Right atrium auricular region (tissue), 2 donors: Measurements from ENCODE around the gene GRIP2. TPM values are rescaled to one million over a fixed set of nuclear protein-coding genes. Genes with fewer than 3 reads are reported as not detected.

ENCODE experiments used
- DNase-seq: peaks from one replicate; pipeline ENCODE4 v3.0.0-alpha.2; 2019; ENCODE audit warnings: low spot score
- H3K27ac ChIP-seq, 2 donors: fragments of 200-600 bp; sonication (generic); 1 replicate in 1 of 2; 2 replicates in 1 of 2; pipeline ENCODE4 v1.5.1; 2016 to 2019
- H3K27me3 ChIP-seq, 2 donors: fragments of 200-600 bp; sonication (generic); one replicate each; pipeline versions ENCODE4 v1.5.1 to v1.6.0; 2017 to 2019
- H3K36me3 ChIP-seq: fragments of 200-600 bp; sonication (generic); one replicate; pipeline ENCODE4 v1.5.1; 2016
- H3K4me1 ChIP-seq, 2 donors: fragments of 200-600 bp; sonication (generic); one replicate each; pipeline versions ENCODE4 v1.5.1 to v1.6.0; 2017 to 2019
- H3K4me3 ChIP-seq, 2 donors: fragments of 200-600 bp; sonication (generic); 1 replicate in 1 of 2; 2 replicates in 1 of 2; pipeline ENCODE4 v1.5.1; 2017 to 2019; ENCODE audit warnings: mild to moderate bottlenecking in 1 of 2, moderate library complexity in 1 of 2
- H3K9me3 ChIP-seq, 2 donors: fragments of 200-600 bp; sonication (generic); one replicate each; pipeline ENCODE4 v1.5.1; 2019
- CTCF ChIP-seq, 2 donors: fragments of 200-600 bp; sonication (generic); IDR thresholded peaks; one replicate each; pipeline ENCODE4 v1.5.1; 2019; ENCODE audit warnings: antibody characterized with exemption in 2 of 2
- total RNA-seq, 2 donors: library from RNA; depleted of rRNA; stranded (reverse); fragments of >200 nt; gene quantifications; one replicate each; pipeline ENCODE4 v1.1.0, GENCODE V29; 2016

GRIP2 gene
- total RNA-seq, 2 donors from 2014 or later: 7.1 to 13.2 TPM

DNA sequence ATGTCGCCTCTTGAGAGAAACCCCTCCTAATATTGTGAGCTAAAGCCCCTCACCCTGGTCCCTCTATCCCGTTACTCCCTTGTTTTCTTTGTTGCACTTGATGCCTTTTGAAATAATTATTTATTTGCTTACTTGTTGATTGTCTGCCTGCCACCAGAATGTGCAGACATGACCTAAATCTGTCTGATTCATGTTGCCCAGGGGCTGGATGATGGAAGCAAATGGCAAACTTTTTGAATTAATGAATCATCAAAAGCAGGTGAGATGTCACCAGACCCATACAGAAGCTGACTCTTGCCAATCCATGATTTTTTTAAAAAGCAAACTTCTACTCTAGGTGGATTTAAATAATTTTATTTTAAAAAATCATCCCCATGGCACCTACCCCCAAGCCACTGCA is 49.3 kb downstream of the GRIP2 start:
- no peaks in the 10 kb centered on the region for H3K9me3 ChIP-seq
- DNase-seq: no peak
- H3K4me1 ChIP-seq: peaks cover 0 to 10% of the 10 kb centered on the region in 2 donors
- no peaks in the 10 kb centered on the region for H3K27me3 ChIP-seq
- TF ChIP-seq CTCF (IDR thresholded peaks at IDR 0.05): no peak
- H3K4me3 ChIP-seq: no peak overlapping the region
- H3K27ac ChIP-seq: no peak overlapping the region
- H3K36me3 ChIP-seq: peaks cover 7% of the 10 kb centered on the region

DNA sequence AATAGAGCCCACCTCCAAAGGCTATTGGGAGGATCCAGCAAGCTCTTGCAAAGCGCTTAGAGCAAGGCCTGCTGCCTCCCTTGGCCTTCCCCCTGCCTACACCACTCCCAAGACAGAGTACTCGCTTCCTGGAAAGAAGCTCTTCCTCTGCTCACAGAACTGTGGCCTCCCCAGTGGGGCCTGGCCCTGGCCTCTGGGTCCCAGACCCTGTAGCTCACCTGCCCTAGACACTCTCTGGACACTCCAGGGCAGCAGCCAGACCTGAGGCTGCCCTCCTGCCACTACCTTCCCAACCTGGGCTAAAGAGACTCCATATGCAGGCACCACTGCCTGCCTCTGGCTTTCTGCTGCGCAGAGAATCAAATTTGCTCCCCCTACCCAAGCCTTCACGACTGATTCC is 49.9 kb downstream of the GRIP2 start:
- no peak for TF ChIP-seq CTCF (IDR thresholded peaks at IDR 0.05)
- peaks cover 0 to 10% of the 10 kb centered on the region in 2 donors for H3K4me1 ChIP-seq
- no peaks in the 10 kb centered on the region for H3K27me3 ChIP-seq
- no peak for DNase-seq
- H3K9me3 ChIP-seq: no peaks in the 10 kb centered on the region
- no peak overlapping the region for H3K27ac ChIP-seq
- no peak overlapping the region for H3K4me3 ChIP-seq
- H3K36me3 ChIP-seq: peaks cover 7% of the 10 kb centered on the region

DNA sequence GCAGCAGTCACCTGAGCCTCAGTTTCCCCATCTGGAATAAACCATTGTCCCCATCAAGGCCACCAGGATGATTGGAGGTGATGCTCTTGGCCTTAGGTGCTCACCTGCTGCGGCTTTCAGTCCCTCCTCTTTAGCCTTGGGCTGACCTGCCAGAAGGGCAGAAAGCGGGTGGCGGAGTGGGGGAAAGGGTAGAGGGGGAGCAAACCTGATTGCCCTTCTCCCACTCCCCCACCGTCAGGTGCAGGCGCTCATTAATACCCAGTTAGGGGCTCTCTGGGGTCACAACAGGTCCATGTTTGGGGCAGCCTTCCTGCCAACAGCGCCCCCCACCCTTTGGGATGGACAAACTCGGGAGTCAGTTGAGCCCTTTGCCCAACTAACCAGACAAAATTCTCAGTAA is 50.5 kb downstream of the GRIP2 start:
- H3K27ac ChIP-seq: no peak overlapping the region
- H3K36me3 ChIP-seq: peaks cover 7% of the 10 kb centered on the region

GRCh38 chr3:14488286-14489041 is 51.7 kb downstream of the GRIP2 start:
- DNase-seq: no peak

More for the DNA sequence above, 50.5 kb downstream of the GRIP2 start:
- no peaks in the 10 kb centered on the region for H3K27me3 ChIP-seq
- H3K4me3 ChIP-seq: no peak overlapping the region
- peaks cover 0 to 10% of the 10 kb centered on the region in 2 donors for H3K4me1 ChIP-seq
- H3K9me3 ChIP-seq: no peaks in the 10 kb centered on the region
- TF ChIP-seq CTCF (IDR thresholded peaks at IDR 0.05): no peak
- DNase-seq: no peak

DNA sequence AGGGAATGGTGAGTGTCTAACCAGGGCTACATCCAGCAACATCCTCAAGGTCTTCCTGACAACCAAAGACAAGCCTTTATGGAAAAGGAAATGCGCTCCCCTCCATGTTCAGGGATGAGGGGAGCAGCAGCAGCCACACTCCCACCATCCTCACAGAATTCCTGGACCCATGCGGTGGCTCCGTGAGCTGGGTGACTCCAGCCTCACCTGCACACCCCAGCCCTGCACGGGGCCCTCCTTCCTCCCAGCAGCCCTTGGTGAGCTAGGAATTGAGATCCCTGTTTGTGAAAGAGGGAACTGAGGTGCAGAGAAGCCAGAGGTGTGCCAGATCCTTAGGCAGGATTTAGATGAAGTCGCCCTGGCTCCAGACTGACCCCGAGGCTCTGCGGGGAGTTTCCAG is 52.3 kb downstream of the GRIP2 start:
- no peak for DNase-seq
- Histone ChIP-seq H3K36me3 (peaks cover 11% of the 10 kb centered on the region), H3K27me3 (no peaks in the 10 kb centered on the region), H3K4me3 (no peak overlapping the region), H3K9me3 (no peaks in the 10 kb centered on the region), H3K27ac (no peak overlapping the region), H3K4me1 (peaks cover 0 to 10% of the 10 kb centered on the region in 2 donors)
- no peak for TF ChIP-seq CTCF (IDR thresholded peaks at IDR 0.05)

More at GRCh38 chr3:14488286-14489041, 51.7 kb downstream of the GRIP2 start:
- TF ChIP-seq CTCF (IDR thresholded peaks at IDR 0.05): no peak
- Histone ChIP-seq H3K4me1 (peaks cover 0 to 10% of the 10 kb centered on the region in 2 donors), H3K9me3 (no peaks in the 10 kb centered on the region), H3K27ac (no peak overlapping the region), H3K36me3 (peaks cover 7% of the 10 kb centered on the region), H3K27me3 (no peaks in the 10 kb centered on the region), H3K4me3 (no peak overlapping the region)

GRCh38 chr3:14487086-14487485 is 53.1 kb downstream of the GRIP2 start:
- no peaks in the 10 kb centered on the region for H3K9me3 ChIP-seq
- peaks cover 0 to 17% of the 10 kb centered on the region in 2 donors for H3K4me1 ChIP-seq
- DNase-seq: no peak
- peaks cover 17% of the 10 kb centered on the region for H3K36me3 ChIP-seq
- no peak for TF ChIP-seq CTCF (IDR thresholded peaks at IDR 0.05)
- no peaks in the 10 kb centered on the region for H3K27me3 ChIP-seq
- H3K27ac ChIP-seq: no peak overlapping the region
- H3K4me3 ChIP-seq: no peak overlapping the region
